Measurements from ENCODE around the gene RND3. TPM values are rescaled to one million over a fixed set of nuclear protein-coding genes. Genes with fewer than 3 reads are reported as not detected.

RND3 gene
- polyA plus RNA-seq, 1 experiment, result 255 TPM

DNA sequence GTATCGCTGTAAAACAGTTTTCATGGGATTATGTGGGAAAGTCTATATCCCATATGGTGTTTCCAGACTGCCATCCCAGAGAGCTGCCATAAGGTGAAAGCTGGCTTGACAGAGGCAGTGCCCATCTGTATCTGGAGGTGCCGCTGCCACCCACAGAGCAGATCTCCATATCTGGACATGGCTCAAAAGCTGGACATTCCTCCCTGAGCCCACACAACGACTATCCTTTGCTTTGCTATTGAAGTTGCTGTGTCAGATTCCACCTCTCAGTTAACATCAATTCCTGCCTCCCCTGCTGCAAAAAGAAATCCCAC is 55.2 kb downstream of the RND3 start:
- H3K27me3 ChIP-seq (ENCODE audit: control insufficient read depth, insufficient read depth, low read length), result no peaks in the 10 kb centered on the region
- no peak for DNase-seq (ENCODE audit: low read depth)
- CTCF ChIA-PET, result interaction anchor here (0.9 kb wide), 1 partner anchor 8 kb away, joined by 4 read pairs; no protein-coding TSS in a partner anchor
- POLR2A ChIA-PET, result no interaction called here
- no peak overlapping the region for H3K4me3 ChIP-seq (ENCODE audit: low read depth, low read length)
- no peaks in the 10 kb centered on the region for H3K36me3 ChIP-seq (ENCODE audit: control insufficient read depth, insufficient read depth, low read length)
- no peak for TF ChIP-seq CTCF (IDR thresholded peaks at IDR 0.05; ENCODE audit: insufficient read depth, low read depth, low read length)

GRCh38 chr2:150431561-150432311 is 55.7 kb downstream of the RND3 start:
- Histone ChIP-seq H3K36me3 (ENCODE audit: control insufficient read depth, insufficient read depth, low read length) (no peaks in the 10 kb centered on the region), H3K27me3 (ENCODE audit: control insufficient read depth, insufficient read depth, low read length) (no peaks in the 10 kb centered on the region), H3K4me3 (ENCODE audit: low read depth, low read length) (no peak overlapping the region)
- DNase-seq (ENCODE audit: low read depth), result no peak
- TF ChIP-seq CTCF (IDR thresholded peaks at IDR 0.05; ENCODE audit: insufficient read depth, low read depth, low read length), result no peak
- ChIA-PET CTCF (no interaction called here), POLR2A (no interaction called here)

DNA sequence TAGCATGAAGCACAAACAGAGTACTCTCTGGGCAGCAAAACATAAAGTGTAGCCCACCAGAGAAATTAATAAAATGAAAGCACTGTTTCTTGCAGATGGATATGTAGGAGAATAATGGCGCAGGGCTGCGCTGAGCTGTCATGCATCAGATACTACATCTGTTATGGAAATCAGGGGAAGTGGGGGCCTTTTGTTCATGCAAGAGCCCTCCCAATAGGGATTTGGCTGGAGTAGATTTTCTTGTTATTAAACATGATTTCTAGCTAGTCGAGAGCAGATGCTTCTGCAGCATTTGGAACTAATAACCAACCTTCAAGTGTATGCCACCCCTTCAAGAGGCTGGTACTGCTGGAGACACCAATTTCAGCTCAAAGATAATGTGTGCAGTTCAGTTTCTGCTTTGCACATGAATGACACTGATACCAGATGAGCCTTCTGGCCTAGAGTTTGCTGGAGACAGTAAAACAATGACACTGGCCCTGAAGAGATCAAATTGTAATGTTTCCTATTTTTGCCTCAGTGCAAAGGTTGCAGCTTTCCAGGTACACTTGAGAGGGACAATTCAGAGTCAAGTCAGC is 58.0 kb downstream of the RND3 start:
- Histone ChIP-seq H3K27me3 (ENCODE audit: control insufficient read depth, insufficient read depth, low read length) (no peaks in the 10 kb centered on the region), H3K4me3 (ENCODE audit: low read depth, low read length) (no peak overlapping the region), H3K36me3 (ENCODE audit: control insufficient read depth, insufficient read depth, low read length) (no peaks in the 10 kb centered on the region)
- no peak for DNase-seq (ENCODE audit: low read depth)
- CTCF ChIA-PET, result no interaction called here
- TF ChIP-seq CTCF (IDR thresholded peaks at IDR 0.05; ENCODE audit: insufficient read depth, low read depth, low read length), result no peak
- POLR2A ChIA-PET, result no interaction called here

DNA sequence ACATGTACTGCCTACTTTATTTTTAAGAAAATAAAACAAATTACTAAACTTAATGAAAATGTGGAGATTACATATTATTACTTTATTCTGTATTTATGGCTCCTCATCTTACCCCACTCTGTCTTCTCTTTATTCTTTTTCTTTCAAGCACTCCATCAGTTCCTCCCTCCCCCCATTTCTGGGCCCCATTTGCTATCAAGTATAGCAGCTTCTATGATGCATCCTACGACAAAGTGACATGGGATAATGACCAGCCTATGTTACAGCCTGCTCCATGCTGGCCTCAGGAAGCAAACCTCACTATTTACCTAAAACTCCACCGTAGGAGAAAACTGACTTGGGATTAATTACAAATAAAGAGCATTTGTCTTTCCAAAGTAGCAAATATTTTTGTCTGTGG is 58.8 kb downstream of the RND3 start:
- H3K4me3 ChIP-seq (ENCODE audit: low read depth, low read length), result no peak overlapping the region
- no peak for DNase-seq (ENCODE audit: low read depth)
- ChIA-PET POLR2A (no interaction called here), CTCF (no interaction called here)
- no peak for TF ChIP-seq CTCF (IDR thresholded peaks at IDR 0.05; ENCODE audit: insufficient read depth, low read depth, low read length)
- no peaks in the 10 kb centered on the region for H3K27me3 ChIP-seq (ENCODE audit: control insufficient read depth, insufficient read depth, low read length)
- H3K36me3 ChIP-seq (ENCODE audit: control insufficient read depth, insufficient read depth, low read length), result no peaks in the 10 kb centered on the region

- Histone ChIP-seq H3K27me3 (ENCODE audit: control insufficient read depth, insufficient read depth, low read length) (no peaks in the 10 kb centered on the region), H3K4me3 (ENCODE audit: low read depth, low read length) (no peak overlapping the region), H3K36me3 (ENCODE audit: control insufficient read depth, insufficient read depth, low read length) (no peaks in the 10 kb centered on the region)
- DNase-seq (ENCODE audit: low read depth), result no peak
- POLR2A ChIA-PET, result no interaction called here
- no peak for TF ChIP-seq CTCF (IDR thresholded peaks at IDR 0.05; ENCODE audit: insufficient read depth, low read depth, low read length)
- CTCF ChIA-PET, result no interaction called here
Measured at GRCh38 chr2:150427298-150427697, 60.2 kb downstream of the RND3 start.

Data from BJ (cell line).